GM20000 (cell line): ENCODE results near the gene WWOX.

ENCODE experiments used
- DNase-seq: peaks from one replicate; pipeline ENCODE4 v3.0.0; 2012; ENCODE audit warnings: low spot score
- CTCF ChIP-seq: IDR thresholded peaks from 2 replicates; pipeline ENCODE4 v1.5.1; 2012; ENCODE audit warnings: mild to moderate bottlenecking, control low read depth; ENCODE audit errors: extremely low read depth, missing control alignments

WWOX gene

GRCh38 chr16:78385086-78385805 is 285.8 kb downstream of the WWOX start:
- no peak for TF ChIP-seq CTCF
- no peak for DNase-seq

GRCh38 chr16:78386557-78387324 is 287.3 kb downstream of the WWOX start:
- no peak for TF ChIP-seq CTCF
- DNase-seq = no peak

- no peak for TF ChIP-seq CTCF
- no peak for DNase-seq
Measured at GRCh38 chr16:78389009-78389498, 289.6 kb downstream of the WWOX start.

- TF ChIP-seq CTCF = no peak
- no peak for DNase-seq
Measured at GRCh38 chr16:78390092-78390491, 290.6 kb downstream of the WWOX start.

GRCh38 chr16:78390508-78391324 is 291.3 kb downstream of the WWOX start:
- DNase-seq = no peak
- no peak for TF ChIP-seq CTCF

- no peak for TF ChIP-seq CTCF
- DNase-seq = no peak
Measured at GRCh38 chr16:78392585-78393195, 293.2 kb downstream of the WWOX start.
